ENCODE data around the gene PITPNM3. TPM values are rescaled to one million over a fixed set of nuclear protein-coding genes. Genes with fewer than 3 reads are reported as not detected.

PITPNM3 gene
- total RNA-seq, 1 donor from 2014 or later: 2.2 TPM

DNA sequence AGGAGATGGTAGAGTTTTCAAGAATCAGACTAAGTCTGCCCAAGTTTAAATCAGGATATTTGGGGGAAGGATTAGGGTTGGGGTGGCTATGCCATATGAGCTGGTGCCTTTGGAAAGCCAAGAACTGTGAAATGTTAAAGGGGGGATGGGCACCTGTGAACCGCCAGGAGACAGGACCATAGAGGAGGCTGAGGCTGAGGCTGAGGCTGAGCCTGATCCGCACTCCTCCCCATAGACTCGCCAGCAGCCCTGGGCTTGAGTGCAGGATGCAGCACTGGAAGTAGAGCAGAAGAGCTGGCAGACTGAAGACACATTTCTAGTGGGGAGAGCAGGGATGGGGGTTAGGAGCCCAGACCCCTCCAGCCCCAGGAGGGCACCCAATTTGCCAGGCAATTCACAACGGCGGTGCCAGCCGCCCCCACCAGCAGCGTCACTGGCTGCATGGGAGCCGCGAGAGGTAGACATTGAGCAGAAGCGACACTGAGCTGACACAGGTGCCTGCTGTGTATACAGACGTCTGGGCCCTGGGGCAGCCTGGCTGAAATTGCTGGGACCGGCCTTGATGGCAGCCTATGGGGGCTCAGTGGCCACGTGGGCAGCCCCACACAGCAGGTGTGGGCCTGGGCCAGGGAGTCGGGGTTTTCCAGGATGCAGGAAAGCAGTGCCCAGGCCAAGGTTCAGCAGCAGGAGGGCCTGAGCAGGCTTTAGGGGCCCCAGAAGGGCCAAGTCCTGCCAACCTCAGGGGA is 102.9 kb downstream of the PITPNM3 start:
- H3K36me3 ChIP-seq (ENCODE audit: control insufficient read depth, insufficient read depth, low read length): no peaks in the 10 kb centered on the region
- no peak overlapping the region for H3K4me3 ChIP-seq (ENCODE audit: low read depth, low read length)
- no peak for DNase-seq (ENCODE audit: low read depth)
- H3K27me3 ChIP-seq (ENCODE audit: control insufficient read depth, insufficient read depth, low read length): peaks cover 8% of the 10 kb centered on the region
- TF ChIP-seq CTCF (IDR thresholded peaks at IDR 0.05; ENCODE audit: insufficient read depth, low read length, poor library complexity, severe bottlenecking): no peak

DNA sequence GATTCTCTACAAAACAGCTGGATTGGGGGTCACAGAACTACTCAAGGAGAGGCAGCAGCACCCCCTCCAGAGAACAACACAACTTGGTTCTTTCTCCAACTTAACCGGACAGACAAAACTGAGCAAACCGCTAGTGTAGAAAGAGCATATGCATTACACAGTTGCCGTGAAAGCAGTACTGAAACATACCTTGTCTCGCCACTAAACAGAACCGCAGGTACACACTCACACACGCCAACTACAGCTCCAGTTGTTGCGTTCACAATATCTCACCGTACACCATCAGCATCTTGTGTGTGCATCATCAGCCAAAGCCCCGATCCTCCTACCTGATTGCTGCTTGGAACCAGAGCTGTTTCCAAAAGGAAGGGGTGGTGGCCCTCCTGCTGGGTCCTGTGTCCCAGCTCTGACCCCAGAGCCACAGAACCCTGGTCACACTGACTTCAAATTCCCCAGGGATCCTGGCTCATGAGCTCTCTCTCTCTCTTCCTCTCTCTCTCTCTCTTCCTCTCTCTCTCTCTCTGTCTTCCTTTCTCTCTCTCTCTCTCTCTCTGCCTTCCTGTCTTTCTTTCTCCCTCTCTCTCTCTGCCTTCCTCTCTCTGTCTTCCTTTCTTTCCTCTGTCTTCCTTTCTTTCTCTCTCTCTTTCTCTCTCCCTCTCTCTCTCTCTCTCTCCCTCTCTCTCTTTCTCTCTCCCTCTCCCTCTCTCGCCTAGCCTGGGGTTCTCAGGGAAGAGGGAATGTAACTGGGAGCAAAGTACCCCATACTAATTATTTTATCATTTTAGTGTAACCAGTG is 103.7 kb downstream of the PITPNM3 start:
- no peaks in the 10 kb centered on the region for H3K36me3 ChIP-seq (ENCODE audit: control insufficient read depth, insufficient read depth, low read length)
- no peak for TF ChIP-seq CTCF (IDR thresholded peaks at IDR 0.05; ENCODE audit: insufficient read depth, low read length, poor library complexity, severe bottlenecking)
- no peak overlapping the region for H3K4me3 ChIP-seq (ENCODE audit: low read depth, low read length)
- peaks cover 8% of the 10 kb centered on the region for H3K27me3 ChIP-seq (ENCODE audit: control insufficient read depth, insufficient read depth, low read length)
- no peak for DNase-seq (ENCODE audit: low read depth)

DNA sequence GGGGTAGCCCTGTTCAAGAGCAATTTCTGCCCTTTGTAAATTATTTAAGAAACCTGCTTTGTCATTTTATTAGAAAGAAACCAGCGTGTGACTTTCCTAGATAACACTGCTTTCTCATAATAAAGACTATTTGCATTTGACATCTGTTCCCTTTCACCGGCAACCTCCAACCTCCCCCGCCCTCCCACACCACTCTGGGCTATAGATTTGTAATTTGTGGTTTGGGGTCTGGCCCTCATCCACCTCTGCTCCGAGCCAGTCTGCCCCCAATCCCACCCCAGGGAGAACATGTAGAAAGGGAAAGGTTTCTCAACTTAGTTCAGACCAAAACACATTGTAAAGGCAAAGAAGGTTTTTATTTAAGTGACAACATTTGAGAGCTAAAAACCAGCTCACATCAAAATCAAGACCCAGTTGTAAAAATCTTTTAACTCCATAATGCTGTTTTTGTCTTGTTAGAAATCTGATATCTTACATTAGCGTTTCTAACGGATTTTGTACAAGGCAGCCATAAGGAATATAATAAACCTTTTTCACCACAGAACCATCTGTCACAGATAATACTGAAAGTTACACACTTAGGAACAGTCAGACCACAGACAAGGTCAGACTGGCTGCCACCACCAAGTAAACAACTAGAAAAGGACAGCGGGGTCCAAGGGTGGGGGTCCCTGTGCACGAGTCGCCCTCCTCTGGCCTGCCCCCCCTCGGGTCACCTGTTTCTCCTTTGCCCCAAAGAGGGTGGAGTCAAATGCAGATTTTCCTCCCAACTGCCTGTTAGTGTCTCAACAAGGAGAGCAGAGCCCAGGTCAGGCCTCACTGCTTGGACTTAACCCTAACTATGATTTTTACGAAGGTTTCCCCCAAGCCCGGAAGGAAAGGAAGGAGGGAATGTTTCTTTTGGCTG is 105.2 kb downstream of the PITPNM3 start:
- peaks cover 2% of the 10 kb centered on the region for H3K36me3 ChIP-seq (ENCODE audit: control insufficient read depth, insufficient read depth, low read length)
- no peak overlapping the region for H3K4me3 ChIP-seq (ENCODE audit: low read depth, low read length)
- no peak for TF ChIP-seq CTCF (IDR thresholded peaks at IDR 0.05; ENCODE audit: insufficient read depth, low read length, poor library complexity, severe bottlenecking)
- no peak for DNase-seq (ENCODE audit: low read depth)
- H3K27me3 ChIP-seq (ENCODE audit: control insufficient read depth, insufficient read depth, low read length): peaks cover 8% of the 10 kb centered on the region

GRCh38 chr17:6449307-6449706 is 107.0 kb downstream of the PITPNM3 start:
- no peak for DNase-seq (ENCODE audit: low read depth)
- Histone ChIP-seq H3K36me3 (ENCODE audit: control insufficient read depth, insufficient read depth, low read length) (peaks cover 2% of the 10 kb centered on the region), H3K4me3 (ENCODE audit: low read depth, low read length) (no peak overlapping the region), H3K27me3 (ENCODE audit: control insufficient read depth, insufficient read depth, low read length) (no peaks in the 10 kb centered on the region)
- no peak for TF ChIP-seq CTCF (IDR thresholded peaks at IDR 0.05; ENCODE audit: insufficient read depth, low read length, poor library complexity, severe bottlenecking)

DNA sequence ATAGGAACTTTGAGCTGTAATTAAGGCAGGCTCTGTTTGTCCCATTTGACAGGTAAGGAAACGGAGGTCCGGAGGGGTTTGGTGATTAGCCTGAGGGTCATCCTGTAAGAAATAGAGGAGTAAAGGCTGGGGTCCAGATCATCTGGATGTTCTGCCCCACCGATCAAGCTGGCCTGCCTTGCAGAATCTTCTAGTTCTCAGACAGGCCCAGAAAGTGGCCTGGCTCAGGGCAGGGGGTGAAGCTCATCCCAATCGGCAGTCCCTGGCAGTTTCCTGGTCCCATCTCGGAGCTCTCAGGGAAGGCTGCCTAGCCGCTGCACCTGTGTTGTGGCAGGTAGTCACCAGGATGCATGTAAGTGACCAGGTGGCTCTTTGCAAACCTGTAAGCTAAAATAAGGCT is 107.9 kb downstream of the PITPNM3 start:
- Histone ChIP-seq H3K27me3 (ENCODE audit: control insufficient read depth, insufficient read depth, low read length) (no peaks in the 10 kb centered on the region), H3K4me3 (ENCODE audit: low read depth, low read length) (no peak overlapping the region), H3K36me3 (ENCODE audit: control insufficient read depth, insufficient read depth, low read length) (peaks cover 2% of the 10 kb centered on the region)
- no peak for DNase-seq (ENCODE audit: low read depth)
- no peak for TF ChIP-seq CTCF (IDR thresholded peaks at IDR 0.05; ENCODE audit: insufficient read depth, low read length, poor library complexity, severe bottlenecking)
